ENCODE results near the gene CLDN25.

The CLDN25 gene

GRCh38 chr11:113805640-113806039 lies 26.0 kb downstream of the CLDN25 start:
- no peak for DNase-seq (ENCODE audit: low read depth, low spot score)
- in situ Hi-C loops (cut with HindIII; ENCODE audit: low sequenced_read_pairs), result no loop called here
- TF ChIP-seq CTCF (IDR thresholded peaks at IDR 0.05; ENCODE audit: low read depth, low read length), result no peak

GRCh38 chr11:113806406-113806805 lies 26.8 kb downstream of the CLDN25 start:
- in situ Hi-C loops (cut with HindIII; ENCODE audit: low sequenced_read_pairs), result no loop called here
- peak; percentile 58 for TF ChIP-seq CTCF (IDR thresholded peaks at IDR 0.05; ENCODE audit: low read depth, low read length)
- H3K4me3 ChIP-seq (ENCODE audit: low read depth, low read length), result no peak overlapping the region
- DNase-seq (ENCODE audit: low read depth, low spot score), result no peak

More at GRCh38 chr11:113805640-113806039, 26.0 kb downstream of the CLDN25 start:
- no peak overlapping the region for H3K4me3 ChIP-seq (ENCODE audit: low read depth, low read length)

GRCh38 chr11:113808931-113809330 lies 29.3 kb downstream of the CLDN25 start:
- H3K4me3 ChIP-seq (ENCODE audit: low read depth, low read length), result no peak overlapping the region
- no peak for TF ChIP-seq CTCF (IDR thresholded peaks at IDR 0.05; ENCODE audit: low read depth, low read length)
- in situ Hi-C loops (cut with HindIII; ENCODE audit: low sequenced_read_pairs), result no loop called here
- no peak for DNase-seq (ENCODE audit: low read depth, low spot score)

- in situ Hi-C loops (cut with HindIII; ENCODE audit: low sequenced_read_pairs), result no loop called here
- no peak overlapping the region for H3K4me3 ChIP-seq (ENCODE audit: low read depth, low read length)
- no peak for DNase-seq (ENCODE audit: low read depth, low spot score)
- no peak for TF ChIP-seq CTCF (IDR thresholded peaks at IDR 0.05; ENCODE audit: low read depth, low read length)
These were observed 34.6 kb downstream of the CLDN25 start for GRCh38 chr11:113814181-113814580.

- in situ Hi-C loops (cut with HindIII; ENCODE audit: low sequenced_read_pairs), result no loop called here
- no peak overlapping the region for H3K4me3 ChIP-seq (ENCODE audit: low read depth, low read length)
- DNase-seq (ENCODE audit: low read depth, low spot score), result peak; percentile 10
- TF ChIP-seq CTCF (IDR thresholded peaks at IDR 0.05; ENCODE audit: low read depth, low read length), result no peak
These were observed 37.6 kb downstream of the CLDN25 start for GRCh38 chr11:113817162-113817561.

GRCh38 chr11:113817626-113818025 lies 38.0 kb downstream of the CLDN25 start:
- TF ChIP-seq CTCF (IDR thresholded peaks at IDR 0.05; ENCODE audit: low read depth, low read length), result no peak
- no peak for DNase-seq (ENCODE audit: low read depth, low spot score)
- H3K4me3 ChIP-seq (ENCODE audit: low read depth, low read length), result no peak overlapping the region
- in situ Hi-C loops (cut with HindIII; ENCODE audit: low sequenced_read_pairs), result no loop called here

GRCh38 chr11:113818426-113818825 lies 38.8 kb downstream of the CLDN25 start:
- H3K4me3 ChIP-seq (ENCODE audit: low read depth, low read length), result no peak overlapping the region
- no peak for TF ChIP-seq CTCF (IDR thresholded peaks at IDR 0.05; ENCODE audit: low read depth, low read length)
- no peak for DNase-seq (ENCODE audit: low read depth, low spot score)
- in situ Hi-C loops (cut with HindIII; ENCODE audit: low sequenced_read_pairs), result no loop called here
